H1 (cell line): Measurements from ENCODE around the gene SIAH3. TPM values are rescaled to one million over a fixed set of nuclear protein-coding genes. Genes with fewer than 3 reads are reported as not detected.
A peak's percentile ranks its signal among the peaks of the same experiment; 100 is the strongest.

Source experiments
- CTCF ChIA-PET: fragments of 300-600 bp; sonication (Branson Sonifier 250); formaldehyde crosslinking; loops from one replicate; lab custom pipeline; 2021; ENCODE audit not compliant: partially characterized antibody; lab: Charles Lee
- POLR2A ChIA-PET: fragments of 300-600 bp; sonication (Branson Sonifier 250); formaldehyde crosslinking; loops from one replicate; lab custom pipeline; 2021; ENCODE audit warnings: inconsistent platforms; ENCODE audit not compliant: partially characterized antibody; lab: Charles Lee
- DNase-seq, 2 experiments: peaks; one replicate each; pipeline versions ENCODE4 v3.0.0 to v3.0.0-alpha.2; 2010 to 2022; ENCODE audit warnings: low spot score in 2 of 2, low read depth in 1 of 2, mixed read lengths in 1 of 2
- FAIRE-seq: peaks from 2 replicates; lab custom pipeline; 2011; peaks lifted over from hg19 to GRCh38; lab: Jason Lieb, UNC
- H2AFZ ChIP-seq: 2 replicates; pipeline ENCODE4 v1.8.1; 2012; ENCODE audit warnings: low read length, inconsistent platforms
- H2AK5ac ChIP-seq: 2 replicates; pipeline ENCODE4 v1.6.1; 2013; ENCODE audit warnings: low read depth, low read length
- H2BK120ac ChIP-seq: replicated peaks from 2 replicates; pipeline ENCODE3; 2013; ENCODE audit warnings: low read depth, low read length, inconsistent platforms
- H2BK12ac ChIP-seq: 2 replicates; pipeline ENCODE4 v1.6.1; 2013; ENCODE audit warnings: low read depth, low read length
- H2BK15ac ChIP-seq: 2 replicates; pipeline ENCODE4 v1.6.1; 2013; ENCODE audit warnings: low read length
- H2BK20ac ChIP-seq: 2 replicates; pipeline ENCODE4 v1.6.1; 2013; ENCODE audit warnings: low read length
- H2BK5ac ChIP-seq: 2 replicates; pipeline ENCODE4 v1.6.1; 2013; ENCODE audit warnings: low read depth, low read length
- H3K14ac ChIP-seq: 2 replicates; pipeline ENCODE4 v1.6.1; 2013; ENCODE audit warnings: inconsistent platforms; ENCODE audit not compliant: insufficient read length
- H3K18ac ChIP-seq: 2 replicates; pipeline ENCODE4 v1.6.1; 2013; ENCODE audit warnings: low read length; ENCODE audit errors: extremely low read depth
- H3K23ac ChIP-seq: 2 replicates; pipeline ENCODE4 v1.6.1; 2013; ENCODE audit warnings: inconsistent platforms; ENCODE audit not compliant: insufficient read length
- H3K23me2 ChIP-seq: 2 replicates; pipeline ENCODE4 v1.6.1; 2013; ENCODE audit warnings: low read depth, low read length
- H3K27ac ChIP-seq: 2 replicates; pipeline ENCODE4 v1.6.1; 2011; ENCODE audit warnings: low read depth, low read length, inconsistent platforms
- H3K27me3 ChIP-seq, 4 experiments: replicated peaks in 1 of 4; 1 replicate in 1 of 4; 2 replicates in 3 of 4; pipeline versions ENCODE4 v1.6.1 to v1.8.1; 2011 to 2013; ENCODE audit warnings: low read length in 3 of 4, mild to moderate bottlenecking in 3 of 4, inconsistent platforms in 2 of 4, mixed read lengths in 2 of 4, moderate library complexity in 1 of 4; ENCODE audit not compliant: control insufficient read depth in 3 of 4, insufficient read depth in 3 of 4; ENCODE audit errors: extremely low read depth in 1 of 4
- H3K36me3 ChIP-seq, 4 experiments: 2 replicates each; pipeline versions ENCODE4 v1.6.1 to v1.8.1; 2011 to 2013; ENCODE audit warnings: mild to moderate bottlenecking in 4 of 4, low read length in 3 of 4, moderate library complexity in 2 of 4, control low read depth in 1 of 4, inconsistent platforms in 1 of 4; ENCODE audit not compliant: insufficient read depth in 4 of 4, control insufficient read depth in 2 of 4
- H3K4ac ChIP-seq: replicated peaks from 2 replicates; pipeline ENCODE3; 2013; ENCODE audit warnings: low read length, low read depth, mixed read lengths, inconsistent platforms; ENCODE audit not compliant: insufficient read length
- H3K4me1 ChIP-seq, 4 experiments: replicated peaks in 1 of 4; 1 replicate in 1 of 4; 2 replicates in 3 of 4; pipeline versions ENCODE4 v1.6.1 to v1.8.1; 2011 to 2013; ENCODE audit warnings: low read length in 3 of 4, inconsistent platforms in 2 of 4, mixed read lengths in 1 of 4; ENCODE audit not compliant: insufficient read depth in 4 of 4, control insufficient read depth in 3 of 4
- H3K4me2 ChIP-seq, 2 experiments: 2 replicates each; pipeline versions ENCODE4 v1.6.1 to v1.8.1; 2011 to 2013; ENCODE audit warnings: low read depth in 2 of 2, low read length in 2 of 2, control low read depth in 1 of 2, inconsistent platforms in 1 of 2, mild to moderate bottlenecking in 1 of 2; ENCODE audit not compliant: insufficient read depth in 1 of 2
- H3K4me3 ChIP-seq, 4 experiments: fragments of 200-600, 300-600 bp in 1 of 4; sonication (generic), shearing (Covaris generic), sonication (Bioruptor Twin) in 1 of 4; 2 replicates each; pipeline versions ENCODE4 v1.5.1 to v1.8.1; 2011 to 2016; ENCODE audit warnings: low read length in 4 of 4, low read depth in 3 of 4, control low read depth in 2 of 4, inconsistent platforms in 2 of 4, mild to moderate bottlenecking in 2 of 4, mixed read lengths in 1 of 4, moderate library complexity in 1 of 4; ENCODE audit not compliant: insufficient read depth in 2 of 4; ENCODE audit errors: extremely low read depth in 1 of 4
- H3K56ac ChIP-seq: replicated peaks from 2 replicates; pipeline ENCODE3; 2013; ENCODE audit warnings: low read depth, mild to moderate bottlenecking, mixed read lengths, low read length, inconsistent platforms; ENCODE audit not compliant: insufficient read length
- H3K79me1 ChIP-seq: 2 replicates; pipeline ENCODE4 v1.6.1; 2013; ENCODE audit warnings: low read depth, low read length, control low read depth
- H3K79me2 ChIP-seq, 2 experiments: 2 replicates each; pipeline versions ENCODE4 v1.6.1 to v1.8.1; 2012 to 2013; ENCODE audit warnings: low read length in 2 of 2, mild to moderate bottlenecking in 2 of 2, inconsistent platforms in 1 of 2; ENCODE audit not compliant: insufficient read depth in 2 of 2, control insufficient read depth in 1 of 2
- H3K9ac ChIP-seq, 4 experiments: replicated peaks in 1 of 4; 1 replicate in 1 of 4; 2 replicates in 3 of 4; pipeline versions ENCODE4 v1.6.1 to v1.8.1; 2011 to 2013; ENCODE audit warnings: low read depth in 3 of 4, low read length in 3 of 4, control low read depth in 2 of 4, mild to moderate bottlenecking in 2 of 4, moderate library complexity in 2 of 4, inconsistent platforms in 1 of 4; ENCODE audit errors: extremely low read depth in 1 of 4
- H3K9me3 ChIP-seq, 2 experiments: 2 replicates each; pipeline versions ENCODE4 v1.6.1 to v1.8.1; 2012 to 2013; ENCODE audit warnings: mild to moderate bottlenecking in 2 of 2, moderate library complexity in 2 of 2, control low read depth in 1 of 2, inconsistent platforms in 1 of 2, low read depth in 1 of 2, low read length in 1 of 2, mixed read lengths in 1 of 2; ENCODE audit not compliant: insufficient read depth in 2 of 2
- H4K20me1 ChIP-seq, 2 experiments: replicated peaks in 1 of 2; 2 replicates each; pipeline versions ENCODE3 to v1.8.1; 2011 to 2013; ENCODE audit warnings: inconsistent platforms in 2 of 2, low read length in 2 of 2, mild to moderate bottlenecking in 1 of 2; ENCODE audit not compliant: insufficient read depth in 2 of 2, control insufficient read depth in 1 of 2
- H4K5ac ChIP-seq: 2 replicates; pipeline ENCODE4 v1.6.1; 2013; ENCODE audit warnings: low read length, low read depth, mixed read lengths, inconsistent platforms; ENCODE audit not compliant: insufficient read length
- H4K8ac ChIP-seq: 2 replicates; pipeline ENCODE4 v1.8.0; 2013; ENCODE audit warnings: mild to moderate bottlenecking, moderate library complexity, low read length, inconsistent platforms; ENCODE audit not compliant: insufficient read depth; ENCODE audit errors: extremely low read depth
- H4K91ac ChIP-seq: replicated peaks from 2 replicates; pipeline ENCODE3; 2013; ENCODE audit warnings: low read length, mixed read lengths, inconsistent platforms; ENCODE audit not compliant: insufficient read length
- RFX5 ChIP-seq: IDR thresholded peaks from 2 replicates; pipeline ENCODE4 v1.6.1; 2011; ENCODE audit warnings: low read depth, low read length, improper control_type of control experiment, borderline replicate concordance
- WGBS, 2 experiments: shearing (Covaris generic) in 1 of 2; methylation state at CpG; one replicate each; pipeline versions ENCODE4 v1.1.6 to v1.1.7; 2013 to 2015; ENCODE audit warnings: low lambda C conversion rate in 2 of 2, mixed read lengths in 2 of 2, inconsistent platforms in 1 of 2, low coverage in 1 of 2, missing lambda C conversion rate in 1 of 2; ENCODE audit not compliant: insufficient replicate concordance in 2 of 2, insufficient coverage in 1 of 2, insufficient read length in 1 of 2; ENCODE audit errors: extremely low coverage in 1 of 2, missing lambda C conversion rate in 1 of 2; 5-methylcytosine and 5-hydroxymethylcytosine counted together
- polyA plus RNA-seq, 7 experiments: library from polyadenylated mRNA; depleted of rRNA in 3 of 7; stranded (reverse) in 5 of 7; unstranded in 2 of 7; fragments of >200 nt in 5 of 7; fragments of 200-250 nt in 2 of 7; gene quantifications; 1 replicate in 5 of 7; 2 replicates in 1 of 7; 4 replicates in 1 of 7; pipeline versions ENCODE4 v1.2.1 to v1.2.3, GENCODE V29; 2011 to 2013; ENCODE audit warnings: missing spikeins in 2 of 7, mixed read lengths in 2 of 7
- total RNA-seq: library from RNA; stranded (reverse); fragmentation: NEBNext Ultra II Directional; extraction: Animal tissue kit (Norgen Biotek cat#: 25700); gene quantifications from 2 replicates; pipeline ENCODE4 v1.2.1, GENCODE V29; 2021

Gene SIAH3
- total and polyA plus RNA-seq, 2 of the 8 experiments (the other 6 are each of a cell fraction or from before 2014, with no cell fraction given): 0.15 to 0.17 TPM

DNA sequence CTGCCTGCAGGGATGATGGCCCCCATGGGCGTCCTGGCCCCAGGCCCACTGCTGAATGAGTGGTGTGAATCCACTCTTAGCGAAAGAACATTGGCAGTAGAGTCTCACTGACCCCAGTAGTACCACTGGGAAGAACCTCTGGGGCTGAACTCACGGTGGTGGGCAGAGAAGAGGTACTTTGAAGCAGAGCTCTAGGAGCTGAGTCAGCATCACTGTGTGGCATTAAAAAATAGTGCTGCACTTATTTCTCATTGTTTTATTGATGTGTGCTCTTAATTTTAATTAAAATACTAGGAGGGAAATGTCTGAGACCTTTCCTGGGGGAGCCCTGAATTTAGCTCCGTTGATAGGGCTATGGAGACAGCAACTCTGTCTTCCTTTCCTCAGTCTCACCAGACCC, 88.1 kb downstream of the SIAH3 start:
- Histone ChIP-seq H3K27ac (no peak overlapping the region; the same call in 1 of the 2 replicates), H3K4me1 (peaks cover 0 to 4% (median 4%) of the 10 kb centered on the region in 4 experiments; a peak in 3 of 7 replicates), H4K91ac (no peak overlapping the region), H4K20me1 (no peaks in the 10 kb centered on the region), H2AFZ (no peak overlapping the region), H3K9me3 (no peaks in the 10 kb centered on the region), H3K36me3 (no peaks in the 10 kb centered on the region), H3K56ac (no peak overlapping the region), H3K14ac (no peak overlapping the region), H4K8ac (peak overlapping the region; percentile 53; the same call in 1 of the 2 replicates), H3K18ac (no peak overlapping the region), H2BK120ac (no peak overlapping the region), H2AK5ac (no peak overlapping the region), H3K9ac (no peak overlapping the region), H2BK15ac (no peak overlapping the region), H2BK20ac (no peak overlapping the region), H4K5ac (no peak overlapping the region), H3K23ac (no peak overlapping the region), H3K79me2 (no peaks in the 10 kb centered on the region), H3K23me2 (no peaks in the 10 kb centered on the region; the same call in 1 of the 2 replicates), H3K79me1 (no peaks in the 10 kb centered on the region), H3K4me2 (no peak overlapping the region), H2BK5ac (no peak overlapping the region), H3K27me3 (no peaks in the 10 kb centered on the region; a peak in 1 of 7 replicates), H3K4me3 (no peak overlapping the region), H2BK12ac (no peak overlapping the region), H3K4ac (no peak overlapping the region)
- 96% methylated on average over 4 of the region's 4 CpGs; no CpG with 5 or more reads in 1 of the 2 experiments for WGBS, 2 experiments
- ChIA-PET CTCF (interaction anchor here (0.6 kb wide), 1 partner anchor 42 kb away, joined by 3 read pairs; no protein-coding TSS in a partner anchor), POLR2A (no interaction called here)
- DNase-seq (no peak), FAIRE-seq (no peak)
- no peak for TF ChIP-seq RFX5
